ENCODE measurements around the gene CDK5RAP2.

Gene CDK5RAP2

GRCh38 chr9:120449566-120449965 lies 130.4 kb downstream of the CDK5RAP2 start:
- no peak overlapping the region for H3K4me3 Mint-ChIP-seq
- H3K9me3 Mint-ChIP-seq = no peaks in the 10 kb centered on the region
- no peaks in the 10 kb centered on the region for H3K27me3 Mint-ChIP-seq (ENCODE audit: low read depth)
- no peak overlapping the region for H3K27ac Mint-ChIP-seq
- peaks cover 31% of the 10 kb centered on the region for H3K36me3 Mint-ChIP-seq (ENCODE audit: low read depth)
- H3K4me1 Mint-ChIP-seq (ENCODE audit: low read depth) = peaks cover 6% of the 10 kb centered on the region
- no peak for DNase-seq (ENCODE audit: low spot score)

- Mint-ChIP-seq H3K4me3 (no peak overlapping the region), H3K9me3 (no peaks in the 10 kb centered on the region), H3K27ac (no peak overlapping the region), H3K36me3 (ENCODE audit: low read depth) (peaks cover 35% of the 10 kb centered on the region), H3K27me3 (ENCODE audit: low read depth) (no peaks in the 10 kb centered on the region), H3K4me1 (ENCODE audit: low read depth) (peaks cover 6% of the 10 kb centered on the region)
- DNase-seq (ENCODE audit: low spot score) = no peak
Observed at GRCh38 chr9:120447959-120448500, 131.9 kb downstream of the CDK5RAP2 start.

GRCh38 chr9:120446671-120447070 lies 133.3 kb downstream of the CDK5RAP2 start:
- Mint-ChIP-seq H3K9me3 (no peaks in the 10 kb centered on the region), H3K4me3 (peak overlapping the region; percentile 5), H3K27me3 (ENCODE audit: low read depth) (no peaks in the 10 kb centered on the region), H3K4me1 (ENCODE audit: low read depth) (peaks cover 6% of the 10 kb centered on the region), H3K27ac (peak overlapping the region; percentile 64), H3K36me3 (ENCODE audit: low read depth) (peaks cover 37% of the 10 kb centered on the region)
- DNase-seq (ENCODE audit: low spot score) = no peak

- Mint-ChIP-seq H3K4me1 (ENCODE audit: low read depth) (peaks cover 7% of the 10 kb centered on the region), H3K9me3 (no peaks in the 10 kb centered on the region), H3K36me3 (ENCODE audit: low read depth) (peaks cover 49% of the 10 kb centered on the region), H3K27me3 (ENCODE audit: low read depth) (no peaks in the 10 kb centered on the region), H3K27ac (no peak overlapping the region), H3K4me3 (no peak overlapping the region)
- DNase-seq (ENCODE audit: low spot score) = no peak
Observed at GRCh38 chr9:120443976-120444375, 136.0 kb downstream of the CDK5RAP2 start.

- no peaks in the 10 kb centered on the region for H3K27me3 Mint-ChIP-seq (ENCODE audit: low read depth)
- H3K27ac Mint-ChIP-seq = no peak overlapping the region
- H3K36me3 Mint-ChIP-seq (ENCODE audit: low read depth) = peaks cover 48% of the 10 kb centered on the region
- no peak for DNase-seq (ENCODE audit: low spot score)
- no peaks in the 10 kb centered on the region for H3K9me3 Mint-ChIP-seq
- no peak overlapping the region for H3K4me3 Mint-ChIP-seq
- peaks cover 9% of the 10 kb centered on the region for H3K4me1 Mint-ChIP-seq (ENCODE audit: low read depth)
Observed at GRCh38 chr9:120443489-120443888, 136.5 kb downstream of the CDK5RAP2 start.

GRCh38 chr9:120442308-120442995 lies 137.5 kb downstream of the CDK5RAP2 start:
- no peak overlapping the region for H3K27ac Mint-ChIP-seq
- no peak for DNase-seq (ENCODE audit: low spot score)
- no peaks in the 10 kb centered on the region for H3K9me3 Mint-ChIP-seq
- H3K4me3 Mint-ChIP-seq = no peak overlapping the region
- peaks cover 18% of the 10 kb centered on the region for H3K4me1 Mint-ChIP-seq (ENCODE audit: low read depth)
- H3K27me3 Mint-ChIP-seq (ENCODE audit: low read depth) = no peaks in the 10 kb centered on the region
- H3K36me3 Mint-ChIP-seq (ENCODE audit: low read depth) = peaks cover 52% of the 10 kb centered on the region

- Mint-ChIP-seq H3K27me3 (ENCODE audit: low read depth) (no peaks in the 10 kb centered on the region), H3K9me3 (no peaks in the 10 kb centered on the region), H3K27ac (no peak overlapping the region), H3K4me1 (ENCODE audit: low read depth) (peaks cover 21% of the 10 kb centered on the region), H3K4me3 (no peak overlapping the region), H3K36me3 (ENCODE audit: low read depth) (peaks cover 50% of the 10 kb centered on the region)
- no peak for DNase-seq (ENCODE audit: low spot score)
Observed at GRCh38 chr9:120441426-120442307, 138.3 kb downstream of the CDK5RAP2 start.

GRCh38 chr9:120440791-120441190 lies 139.2 kb downstream of the CDK5RAP2 start:
- H3K9me3 Mint-ChIP-seq = no peaks in the 10 kb centered on the region
- no peaks in the 10 kb centered on the region for H3K27me3 Mint-ChIP-seq (ENCODE audit: low read depth)
- DNase-seq (ENCODE audit: low spot score) = no peak
- peaks cover 51% of the 10 kb centered on the region for H3K36me3 Mint-ChIP-seq (ENCODE audit: low read depth)
- peaks cover 17% of the 10 kb centered on the region for H3K4me1 Mint-ChIP-seq (ENCODE audit: low read depth)
- no peak overlapping the region for H3K4me3 Mint-ChIP-seq
- H3K27ac Mint-ChIP-seq = no peak overlapping the region

- no peaks in the 10 kb centered on the region for H3K27me3 Mint-ChIP-seq (ENCODE audit: low read depth)
- no peaks in the 10 kb centered on the region for H3K9me3 Mint-ChIP-seq
- DNase-seq (ENCODE audit: low spot score) = no peak
- H3K27ac Mint-ChIP-seq = no peak overlapping the region
- H3K36me3 Mint-ChIP-seq (ENCODE audit: low read depth) = peaks cover 54% of the 10 kb centered on the region
- H3K4me3 Mint-ChIP-seq = no peak overlapping the region
- peaks cover 17% of the 10 kb centered on the region for H3K4me1 Mint-ChIP-seq (ENCODE audit: low read depth)
Observed at GRCh38 chr9:120439926-120440325, 140.0 kb downstream of the CDK5RAP2 start.

GRCh38 chr9:120438836-120439546 lies 141.0 kb downstream of the CDK5RAP2 start:
- H3K4me3 Mint-ChIP-seq = no peak overlapping the region
- no peaks in the 10 kb centered on the region for H3K27me3 Mint-ChIP-seq (ENCODE audit: low read depth)
- H3K4me1 Mint-ChIP-seq (ENCODE audit: low read depth) = peaks cover 17% of the 10 kb centered on the region
- DNase-seq (ENCODE audit: low spot score) = no peak
- peaks cover 59% of the 10 kb centered on the region for H3K36me3 Mint-ChIP-seq (ENCODE audit: low read depth)
- no peaks in the 10 kb centered on the region for H3K9me3 Mint-ChIP-seq
- peak overlapping the region; percentile 20 for H3K27ac Mint-ChIP-seq

- Mint-ChIP-seq H3K9me3 (no peaks in the 10 kb centered on the region), H3K4me3 (no peak overlapping the region), H3K27me3 (ENCODE audit: low read depth) (no peaks in the 10 kb centered on the region), H3K4me1 (ENCODE audit: low read depth) (peaks cover 17% of the 10 kb centered on the region), H3K36me3 (ENCODE audit: low read depth) (peaks cover 59% of the 10 kb centered on the region), H3K27ac (peak overlapping the region; percentile 54)
- DNase-seq (ENCODE audit: low spot score) = peak; percentile 7
Observed at GRCh38 chr9:120438111-120438510, 141.9 kb downstream of the CDK5RAP2 start.

GRCh38 chr9:120436983-120437475 lies 142.9 kb downstream of the CDK5RAP2 start:
- DNase-seq (ENCODE audit: low spot score) = no peak
- Mint-ChIP-seq H3K4me1 (ENCODE audit: low read depth) (peaks cover 17% of the 10 kb centered on the region), H3K9me3 (no peaks in the 10 kb centered on the region), H3K27ac (no peak overlapping the region), H3K27me3 (ENCODE audit: low read depth) (no peaks in the 10 kb centered on the region), H3K36me3 (ENCODE audit: low read depth) (peaks cover 52% of the 10 kb centered on the region), H3K4me3 (no peak overlapping the region)

GRCh38 chr9:120436446-120436845 lies 143.5 kb downstream of the CDK5RAP2 start:
- Mint-ChIP-seq H3K36me3 (ENCODE audit: low read depth) (peaks cover 58% of the 10 kb centered on the region), H3K9me3 (no peaks in the 10 kb centered on the region), H3K4me1 (ENCODE audit: low read depth) (peaks cover 17% of the 10 kb centered on the region), H3K27ac (no peak overlapping the region), H3K4me3 (no peak overlapping the region), H3K27me3 (ENCODE audit: low read depth) (no peaks in the 10 kb centered on the region)
- DNase-seq (ENCODE audit: low spot score) = no peak
